MV-4-11 (cell line): ENCODE data around the gene C6orf120.
A peak's percentile ranks its signal among the peaks of the same experiment; 100 is the strongest.
"Not testable (repeated sequence)": the region's sequence is repeated elsewhere in the genome, so short reads cannot be mapped to it uniquely, and the experiment has no call there.

Experiments used
- DNase-seq: peaks from one replicate; lab custom pipeline; 2025; lab: John Stamatoyannopoulos, UW

Gene C6orf120

DNA sequence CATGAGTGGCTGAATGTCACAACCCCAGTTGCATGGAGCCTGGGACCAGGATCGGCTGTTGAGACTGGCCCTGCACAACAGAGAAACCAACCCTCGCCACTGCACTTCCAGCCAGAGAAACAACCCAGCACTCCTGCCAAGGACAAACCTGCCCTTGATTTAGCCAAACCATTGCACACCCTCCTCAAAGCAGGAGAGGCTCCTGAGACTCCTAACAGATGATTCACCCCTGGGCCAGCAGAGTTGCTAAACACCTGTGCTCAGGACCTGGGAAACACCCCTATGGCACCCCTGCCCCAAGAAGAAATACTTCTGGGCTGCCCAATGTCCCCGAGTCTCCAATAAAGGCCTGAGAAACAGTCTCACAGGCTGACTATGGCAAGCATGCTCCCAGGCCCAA lies 17.9 kb upstream of the C6orf120 start:
- DNase-seq: no peak

DNA sequence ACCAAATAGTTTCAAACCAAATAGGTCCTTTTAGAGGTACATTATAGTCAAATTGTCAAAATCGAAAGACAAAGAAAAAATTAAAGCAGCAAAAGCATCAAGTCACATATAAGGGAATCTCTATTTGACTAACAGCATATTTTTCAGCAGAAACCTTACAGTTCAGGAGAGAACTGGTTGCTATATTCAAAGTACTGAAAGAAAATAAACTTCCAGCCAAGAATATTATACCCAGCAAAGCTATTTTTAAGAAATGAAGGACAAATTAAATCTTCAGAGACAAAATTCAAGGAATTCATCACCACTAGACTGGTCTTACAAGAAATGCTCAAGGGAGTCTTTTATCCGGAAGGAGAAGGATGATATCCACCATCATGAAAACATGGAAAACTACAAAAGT lies 16.1 kb upstream of the C6orf120 start:
- no peak for DNase-seq

DNA sequence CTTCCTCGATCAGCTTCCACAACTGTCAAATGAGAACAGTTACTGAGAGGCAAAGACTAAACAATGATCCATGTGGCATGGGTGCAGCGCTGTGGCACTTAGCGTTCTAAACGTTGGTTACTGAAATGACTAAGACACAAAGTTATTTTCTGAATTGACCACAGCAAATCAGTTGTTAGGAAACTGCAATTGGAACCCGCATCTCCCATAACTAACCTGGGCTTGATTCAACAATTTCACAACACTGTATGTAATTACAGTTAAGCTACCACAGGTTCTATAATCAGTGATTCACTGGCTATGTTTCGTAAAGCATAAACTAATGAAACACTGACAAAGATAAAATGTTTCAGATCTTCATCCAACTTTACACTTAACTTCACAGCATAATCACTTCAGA lies 12.6 kb upstream of the C6orf120 start:
- DNase-seq: peak; percentile 91

DNA sequence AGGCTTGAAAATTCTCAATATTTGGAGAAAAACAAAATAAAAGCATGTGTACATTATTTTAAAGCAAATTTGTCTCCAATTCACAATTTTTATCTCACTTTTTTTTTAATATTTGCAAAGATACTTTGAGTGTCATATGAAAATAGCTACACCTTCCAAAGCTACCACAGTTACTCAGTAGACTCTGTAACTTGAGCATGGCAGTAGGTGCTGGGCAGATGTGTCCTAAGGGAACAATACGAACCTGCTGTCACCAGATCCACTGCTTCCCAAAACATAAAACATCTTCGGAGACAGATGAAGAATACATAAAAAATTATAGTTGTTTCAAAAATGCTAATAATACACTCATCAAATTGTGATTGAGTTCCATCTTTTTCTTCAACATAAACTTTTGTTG lies 10.7 kb upstream of the C6orf120 start:
- no peak for DNase-seq

DNA sequence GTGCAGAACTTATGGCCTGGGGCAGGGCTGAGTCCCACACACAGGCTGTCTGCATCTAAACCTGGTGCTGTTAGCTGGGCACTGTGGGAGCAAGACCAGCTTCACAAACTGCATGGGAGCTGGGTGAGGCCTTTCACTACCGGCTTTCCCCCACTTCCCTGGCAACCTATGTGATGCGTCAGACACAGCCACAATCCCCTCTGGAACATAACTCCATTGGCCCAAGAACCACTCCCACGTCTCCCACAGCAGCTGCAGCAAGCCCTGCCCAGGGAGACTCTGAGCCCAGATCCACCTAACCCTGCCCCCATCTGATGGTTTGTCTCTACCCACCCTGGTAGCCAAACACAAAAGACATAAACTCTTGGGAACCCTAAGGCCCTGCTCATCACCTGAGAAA lies 9.4 kb upstream of the C6orf120 start:
- DNase-seq: peak; percentile 75

DNA sequence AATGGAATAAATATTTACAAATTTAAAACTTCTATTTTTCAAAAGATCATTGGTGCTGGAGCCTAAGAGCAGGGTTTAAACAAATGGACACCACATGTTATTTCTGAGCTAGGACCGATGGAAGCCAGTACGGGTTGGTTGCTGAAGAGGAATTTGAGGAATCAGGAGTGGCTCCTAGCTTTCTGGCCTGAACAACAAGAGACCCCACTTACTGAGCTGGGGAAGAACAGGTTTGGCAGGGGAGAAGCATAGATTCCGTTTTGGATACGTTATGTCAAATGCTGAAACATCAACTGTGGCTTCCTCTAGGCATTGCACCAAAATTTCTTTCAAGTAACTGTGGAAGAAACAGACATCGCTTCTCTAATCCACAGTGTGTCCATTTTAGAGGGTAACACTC lies 6.8 kb upstream of the C6orf120 start:
- no peak for DNase-seq

DNA sequence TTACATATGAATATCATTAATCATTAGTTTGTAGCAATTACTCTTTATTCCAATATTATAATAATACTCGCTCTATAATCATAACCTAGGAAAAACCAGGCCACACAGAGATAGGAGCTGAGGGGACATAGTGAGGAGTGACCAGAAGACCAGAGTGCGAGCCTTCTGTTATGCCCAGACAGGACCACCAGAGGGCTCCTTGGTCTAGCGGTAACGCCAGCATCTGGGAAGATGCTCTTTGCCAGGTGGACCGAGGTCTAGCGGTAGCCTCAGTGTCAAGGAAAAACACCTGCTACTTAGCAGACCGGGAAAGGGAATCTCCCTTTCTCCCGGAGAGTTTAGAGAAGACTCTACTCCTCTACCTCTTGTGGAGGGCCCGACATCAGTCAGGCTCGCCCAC lies 4.8 kb upstream of the C6orf120 start:
- not testable (repeated sequence) for DNase-seq

DNA sequence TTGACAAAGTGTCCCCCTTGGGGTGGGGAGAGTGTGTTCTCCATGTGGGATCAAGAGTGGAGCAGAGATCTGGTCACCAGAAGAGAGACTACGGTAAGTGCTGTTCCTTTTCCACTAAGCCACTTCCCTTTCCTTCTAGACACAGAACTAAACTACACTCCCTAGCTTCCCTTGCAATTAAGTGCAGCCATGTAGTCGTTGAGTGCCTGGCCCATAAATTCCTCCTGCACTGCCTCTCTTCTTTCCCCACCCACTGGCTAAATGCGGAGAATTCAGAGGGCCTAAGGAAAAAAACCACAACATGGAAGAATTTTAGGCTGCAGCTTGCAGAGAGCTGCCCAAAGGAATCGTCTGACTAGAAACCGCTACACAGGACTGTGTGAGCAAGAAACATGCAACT lies 1.6 kb upstream of the C6orf120 start:
- peak; percentile 88 for DNase-seq

DNA sequence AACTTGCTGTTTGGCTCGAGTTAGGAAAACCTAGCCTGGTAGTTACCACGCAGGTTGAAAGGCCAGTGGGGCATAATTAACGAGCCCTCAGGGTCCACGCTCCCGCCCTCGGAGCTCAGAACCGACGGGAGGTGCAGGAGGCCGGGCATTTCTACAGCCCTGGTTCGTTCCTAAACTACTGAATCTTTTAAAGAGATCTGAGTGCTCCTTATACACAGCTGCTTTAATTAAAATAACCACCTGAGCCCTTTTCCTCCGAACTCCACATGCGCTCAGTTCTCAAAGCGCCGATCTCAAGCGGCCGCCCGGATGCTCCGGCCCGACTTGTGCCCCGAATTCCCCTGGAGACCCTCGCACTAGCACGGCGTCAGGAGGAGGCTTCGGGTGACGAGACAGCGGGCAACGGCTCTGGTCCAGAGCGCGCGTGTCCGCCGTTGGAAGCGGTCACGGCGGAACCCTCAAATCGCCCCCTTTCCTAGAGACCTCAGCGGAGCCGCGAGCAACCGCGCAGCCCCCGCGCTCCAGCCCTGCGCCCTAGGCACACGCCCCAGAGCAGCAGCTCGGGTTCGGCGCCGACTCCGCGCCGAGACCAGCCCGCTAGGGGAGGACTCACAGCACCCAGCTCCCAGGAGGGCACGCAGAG lies 494 bp upstream of the C6orf120 start:
- no peak for DNase-seq

DNA sequence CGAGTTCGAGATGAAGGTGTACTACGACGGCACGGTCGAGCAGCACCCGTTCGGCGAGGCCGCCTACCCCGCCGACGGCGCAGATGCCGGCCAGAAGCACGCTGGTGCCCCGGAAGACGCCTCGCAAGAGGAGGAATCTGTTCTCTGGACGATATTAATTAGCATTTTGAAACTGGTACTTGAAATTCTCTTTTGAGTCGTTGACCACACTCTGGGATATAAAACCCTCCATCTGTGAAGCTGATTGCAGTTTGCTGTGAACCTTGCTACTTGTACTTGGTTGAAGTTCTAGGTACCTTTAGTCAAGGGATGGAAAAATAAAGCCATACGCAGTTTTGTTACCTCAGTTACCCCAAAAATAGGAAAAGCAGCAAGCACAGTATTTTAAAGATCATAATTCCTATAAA lies 917 bp downstream of the C6orf120 start:
- DNase-seq: no peak

DNA sequence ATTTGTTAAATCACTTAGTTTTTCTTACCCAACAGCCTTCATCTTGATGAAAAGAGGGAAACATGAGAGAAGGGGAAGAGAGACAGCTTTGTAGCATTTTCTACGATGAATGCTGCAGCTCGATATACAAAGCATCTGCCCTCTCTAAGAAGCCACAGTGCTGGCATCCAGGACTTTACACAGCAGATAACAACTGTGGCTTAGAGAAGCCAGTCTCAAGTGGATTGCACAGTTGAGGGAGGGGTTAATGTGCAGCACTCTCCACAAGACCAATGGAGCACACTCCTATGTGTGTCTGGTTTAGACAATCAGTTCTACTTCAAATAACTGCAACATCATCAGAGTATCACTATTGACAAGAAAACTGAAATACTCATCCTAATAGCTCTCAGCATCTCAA lies 5.8 kb downstream of the C6orf120 start:
- DNase-seq: peak; percentile 80

DNA sequence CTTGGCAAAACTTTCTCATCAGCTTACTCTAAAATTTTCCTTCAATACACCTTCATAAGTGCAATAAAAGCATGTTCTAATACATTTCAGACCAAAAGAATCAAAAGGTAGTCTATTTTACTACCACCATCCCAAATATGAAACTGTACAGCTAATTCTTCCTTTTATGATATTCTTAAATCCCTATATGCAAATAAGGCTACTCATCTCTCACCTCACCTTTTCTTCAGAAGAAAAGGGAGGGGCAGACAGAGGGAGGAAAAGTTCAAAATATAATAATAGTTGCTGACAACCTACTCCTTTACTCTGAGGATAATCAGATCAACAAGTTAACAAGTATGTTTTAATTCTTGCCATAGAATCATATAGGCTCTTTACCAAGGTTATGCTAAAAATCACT lies 7.4 kb downstream of the C6orf120 start:
- no peak for DNase-seq

DNA sequence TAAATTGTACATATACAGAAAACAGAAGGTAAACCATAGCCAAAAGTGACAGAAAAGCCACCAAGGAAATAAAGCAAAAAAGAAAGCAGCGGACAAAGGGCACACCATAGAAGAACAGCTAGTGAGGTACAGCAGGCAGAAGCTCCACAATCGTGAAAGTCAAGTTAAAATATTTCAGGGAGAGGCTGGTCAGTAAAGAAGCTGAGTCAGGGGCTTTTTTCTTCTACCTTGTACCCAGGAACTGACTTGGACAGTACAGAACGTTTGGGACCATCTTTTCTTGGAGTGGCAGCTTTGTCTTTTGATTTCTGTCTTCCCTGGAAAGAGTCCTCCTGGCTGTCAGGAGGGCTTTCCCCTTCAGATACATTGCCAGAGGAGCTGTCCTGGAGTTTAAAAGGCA lies 8.1 kb downstream of the C6orf120 start:
- no peak for DNase-seq

DNA sequence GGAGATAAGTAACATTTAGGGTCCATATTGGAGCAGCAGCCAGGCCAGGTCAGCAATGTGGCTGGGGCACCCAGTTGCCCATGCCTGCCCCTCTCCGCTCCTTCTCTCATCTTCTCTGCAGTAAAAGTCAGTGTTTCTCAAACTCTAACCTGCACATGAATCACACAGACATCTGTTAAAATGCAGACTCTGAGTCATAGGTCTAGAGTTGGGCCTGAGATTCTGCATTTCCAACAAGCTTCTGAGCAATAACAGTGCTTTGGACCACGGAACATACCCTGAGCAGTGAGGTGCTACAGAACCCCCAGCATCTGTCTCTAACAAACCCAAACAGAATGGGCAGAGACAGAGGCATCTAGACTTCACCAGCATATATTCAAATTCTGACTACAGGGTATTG lies 12.3 kb downstream of the C6orf120 start:
- DNase-seq: peak; percentile 30

DNA sequence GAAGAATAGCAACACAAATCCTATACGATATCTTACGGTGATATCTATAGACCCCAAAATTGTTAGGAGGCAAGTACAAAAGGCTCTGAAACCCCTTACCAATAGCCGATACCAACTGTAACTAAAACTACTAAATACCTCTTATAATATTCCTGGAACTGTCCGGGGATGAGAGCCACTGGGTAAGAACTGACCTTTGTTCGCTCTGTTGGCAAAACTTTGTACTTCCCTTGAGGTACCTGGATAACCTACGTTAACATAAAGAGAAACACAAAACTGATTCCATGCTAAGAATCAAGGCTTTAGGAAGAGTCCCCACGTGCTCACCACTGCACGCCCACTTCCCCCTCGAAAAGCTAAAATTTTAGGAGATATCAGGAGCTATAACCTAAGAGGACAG lies 12.7 kb downstream of the C6orf120 start:
- DNase-seq: no peak

DNA sequence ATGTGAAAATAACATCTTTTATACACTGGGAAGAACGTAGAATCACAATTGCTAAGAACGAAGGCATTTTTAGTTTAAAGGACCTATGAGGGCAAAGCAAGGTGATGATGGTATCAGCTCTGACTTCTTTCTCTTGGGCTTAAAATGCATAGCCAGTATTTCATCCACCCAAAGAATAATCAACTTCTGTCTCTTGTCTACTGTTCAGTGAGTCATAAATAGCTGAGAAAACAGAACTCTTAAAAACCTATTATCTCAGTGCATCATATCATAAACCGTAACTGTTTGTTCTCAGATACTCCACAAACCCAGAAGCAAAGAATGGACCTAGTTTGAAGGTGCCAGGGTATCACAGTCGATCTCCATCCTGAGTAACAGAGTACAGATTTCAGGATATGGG lies 17.2 kb downstream of the C6orf120 start:
- DNase-seq: peak; percentile 33

DNA sequence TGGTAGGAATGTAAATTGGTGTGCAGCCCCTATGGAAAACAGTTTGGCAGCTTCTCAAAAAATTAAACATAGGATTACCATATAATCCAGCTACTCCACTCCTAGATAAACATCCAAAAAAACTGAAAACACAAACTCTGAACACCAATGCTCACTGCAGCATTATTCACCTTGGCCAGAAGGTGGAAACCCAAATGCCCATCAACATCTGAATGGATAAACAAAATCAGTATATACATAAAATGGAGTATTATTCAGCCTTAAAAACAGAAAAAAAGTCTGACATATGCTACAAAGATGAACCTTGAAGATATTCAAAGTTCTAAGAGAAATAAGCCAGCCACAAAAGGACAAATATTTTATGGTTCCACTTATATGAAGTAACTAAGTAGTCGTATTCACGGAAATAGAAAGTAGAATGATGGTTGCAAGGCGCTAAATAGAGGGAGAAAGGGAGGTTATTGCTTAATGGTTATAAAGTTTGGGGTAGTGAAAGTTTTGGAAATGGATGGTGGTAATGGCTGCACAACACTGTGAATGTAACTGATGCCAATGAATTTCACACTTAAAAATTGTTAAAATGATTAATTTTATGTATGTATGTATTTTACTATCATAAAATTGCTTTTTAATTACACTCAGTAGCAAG lies 18.4 kb downstream of the C6orf120 start:
- DNase-seq: peak; percentile 83

DNA sequence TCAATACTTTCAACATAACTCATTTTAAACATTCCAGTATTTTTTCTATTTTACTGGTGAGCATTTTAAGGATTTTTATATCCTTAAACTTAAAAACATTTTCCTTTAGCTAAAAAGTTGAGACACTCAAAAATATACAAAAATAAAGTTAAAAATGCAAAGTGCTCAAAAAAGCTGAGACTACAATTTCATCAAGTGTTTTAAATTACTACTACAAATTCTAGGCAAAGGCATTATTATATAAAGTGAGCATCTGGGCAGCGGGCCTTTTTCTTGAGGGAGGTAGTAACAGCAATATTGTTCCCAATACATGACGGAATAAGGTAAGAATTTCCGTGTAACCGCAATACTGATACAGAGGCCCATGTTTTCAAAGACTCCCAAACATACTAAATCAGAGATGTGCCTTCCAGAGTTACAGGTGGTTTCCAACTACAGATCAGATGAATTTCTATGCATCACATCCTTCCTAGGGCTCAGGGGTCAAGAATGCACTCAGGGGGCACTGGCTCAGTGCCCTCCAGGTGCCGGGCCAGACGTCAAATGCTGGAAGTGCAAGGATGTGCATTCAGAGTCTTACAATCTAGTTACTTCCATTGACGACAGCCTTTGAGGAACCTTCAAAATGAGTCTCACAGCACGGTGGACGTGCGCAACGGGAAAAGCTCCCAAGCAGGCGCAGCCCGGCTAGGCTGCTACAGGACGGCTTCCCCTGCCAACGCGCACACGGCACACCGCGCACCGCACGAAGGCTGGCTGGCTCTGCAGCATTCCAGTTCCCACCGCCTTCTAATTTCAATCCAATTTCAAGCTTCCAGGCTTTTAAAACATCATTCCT lies 20.7 kb downstream of the C6orf120 start:
- peak; percentile 71 for DNase-seq

DNA sequence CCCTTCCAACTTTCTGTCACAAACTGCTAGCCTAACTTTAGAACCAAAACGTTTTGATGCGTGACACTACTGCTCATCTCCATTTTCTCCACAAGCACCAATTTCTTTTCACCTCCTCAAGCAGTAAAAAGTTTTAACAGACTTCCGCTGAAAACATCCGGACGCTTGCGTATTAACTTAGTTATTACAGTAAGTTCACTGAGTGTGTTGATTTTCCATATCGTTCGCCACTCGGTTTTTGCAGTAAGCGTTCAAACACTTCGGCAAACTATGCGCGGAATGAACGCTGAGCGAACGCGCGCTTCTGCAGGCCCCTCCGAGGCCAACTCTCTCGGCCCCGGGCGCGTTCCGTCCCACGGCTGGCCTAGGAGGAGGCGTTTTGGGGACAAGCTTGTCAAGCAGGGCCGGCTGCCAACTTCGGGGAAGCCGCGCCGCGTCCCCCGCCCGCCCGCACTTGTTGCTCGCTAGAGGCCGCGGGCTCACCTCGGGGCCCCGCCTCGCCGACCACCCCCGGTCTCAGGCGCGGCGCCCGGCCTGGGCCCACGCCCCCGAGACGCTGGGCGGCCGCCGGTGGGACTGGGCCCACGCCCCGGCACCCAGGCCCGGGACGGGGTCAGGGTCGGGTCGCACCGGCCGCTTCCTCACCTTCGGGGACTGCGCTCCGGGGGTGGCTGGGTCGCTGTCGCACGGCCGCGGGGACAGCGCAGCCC lies 21.4 kb downstream of the C6orf120 start:
- no peak for DNase-seq

DNA sequence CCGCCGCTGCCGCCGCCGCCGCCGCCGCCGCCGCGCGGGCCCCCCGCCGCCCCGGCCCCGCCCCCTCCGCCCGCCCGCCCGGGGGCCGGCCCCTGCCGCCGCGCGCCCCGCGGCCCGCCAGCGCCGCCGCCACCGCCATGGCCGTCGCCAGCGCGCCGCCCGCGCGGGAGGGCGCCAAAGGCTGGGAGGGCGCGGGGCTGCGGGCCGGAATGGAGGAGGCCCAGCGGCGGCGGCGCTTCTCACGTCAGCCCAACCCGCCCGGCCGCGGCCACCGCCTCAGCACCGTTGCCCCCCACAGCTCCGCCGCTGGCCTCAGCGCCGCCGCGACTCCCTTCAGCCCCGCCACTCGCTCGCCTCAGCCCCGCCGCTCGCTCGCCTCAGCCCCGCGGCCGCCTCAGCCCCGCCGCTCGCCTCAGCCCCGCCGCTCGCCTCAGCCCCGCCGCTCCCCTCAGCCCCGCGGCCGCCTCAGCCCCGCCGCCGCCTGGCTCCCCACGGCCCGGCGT lies 22.1 kb downstream of the C6orf120 start:
- no peak for DNase-seq

DNA sequence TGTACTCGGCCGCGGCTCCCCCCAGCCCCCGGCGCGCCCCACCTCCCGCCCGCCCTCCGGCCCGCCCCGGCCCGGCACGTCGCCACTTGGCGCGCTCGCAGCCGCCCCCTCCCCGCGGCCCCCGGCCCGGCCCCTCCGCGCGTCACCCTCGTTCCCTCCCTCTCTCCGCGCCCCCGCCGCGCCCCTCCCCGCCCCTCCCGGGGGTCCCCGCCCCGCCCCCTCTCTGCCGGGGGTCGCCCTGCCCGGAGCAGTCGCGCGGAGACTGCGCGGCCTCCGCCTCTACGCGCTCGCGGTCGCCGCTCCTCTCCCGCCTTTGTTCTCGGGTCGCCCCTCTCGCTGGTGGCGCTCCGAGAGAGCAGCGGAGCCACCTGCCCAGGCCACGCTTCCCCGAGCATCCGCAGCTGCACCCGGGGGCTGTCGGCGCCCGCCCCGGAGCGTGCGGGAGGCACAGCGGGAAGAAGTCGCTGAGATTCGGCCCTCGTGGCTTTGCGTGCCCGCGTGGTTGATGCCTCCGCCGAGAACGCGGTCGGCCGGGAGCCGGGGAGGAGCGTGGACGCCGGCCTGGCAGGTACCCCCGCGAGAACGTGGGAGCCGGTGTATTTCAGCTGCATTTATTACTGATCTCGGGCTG lies 22.7 kb downstream of the C6orf120 start, which contains the start of gene PHF10:
PHF10 (minus strand) TSS at position 7 of the 631 bp plus-strand sequence. CDS start 569 bp downstream, outside the sequence.
- no peak for DNase-seq
